GM21529 (cell line): ENCODE measurements around the gene DLG2.

Experiments
- ATAC-seq: cut with Tn5 transposase; IDR thresholded peaks from one replicate; pipeline ENCODE4 v1.9.1; 2021; ENCODE audit not compliant: unreplicated experiment

DLG2 gene

GRCh38 chr11:84714316-84714780 lies 912.8 kb downstream of the DLG2 start:
- peak; percentile 87 for ATAC-seq

- no peak for ATAC-seq
These were observed 935.3 kb downstream of the DLG2 start for GRCh38 chr11:84691830-84692229.

DNA sequence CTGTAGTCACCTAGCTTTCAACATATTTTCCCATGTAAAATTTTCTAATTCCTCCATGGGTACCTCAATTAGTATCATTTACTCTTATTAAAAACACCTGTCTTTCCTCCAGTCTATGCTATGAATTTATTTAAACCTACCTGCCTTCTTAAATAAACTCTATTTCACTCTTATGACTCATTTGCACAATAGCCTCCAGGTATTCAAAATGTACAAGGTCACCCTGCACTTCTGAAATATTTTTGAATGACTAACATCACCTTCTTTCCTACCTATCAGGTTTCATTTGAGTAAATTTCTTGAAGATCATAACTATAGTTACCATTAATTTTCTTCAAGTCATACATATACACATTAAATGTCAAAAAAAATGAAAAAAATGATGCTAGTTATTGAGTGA lies 939.7 kb downstream of the DLG2 start:
- no peak for ATAC-seq

GRCh38 chr11:84686716-84687115 lies 940.4 kb downstream of the DLG2 start:
- ATAC-seq, result no peak

- ATAC-seq, result no peak
These were observed 941.2 kb downstream of the DLG2 start for GRCh38 chr11:84685976-84686375.

GRCh38 chr11:84685149-84685548 lies 942.0 kb downstream of the DLG2 start:
- ATAC-seq, result no peak

DNA sequence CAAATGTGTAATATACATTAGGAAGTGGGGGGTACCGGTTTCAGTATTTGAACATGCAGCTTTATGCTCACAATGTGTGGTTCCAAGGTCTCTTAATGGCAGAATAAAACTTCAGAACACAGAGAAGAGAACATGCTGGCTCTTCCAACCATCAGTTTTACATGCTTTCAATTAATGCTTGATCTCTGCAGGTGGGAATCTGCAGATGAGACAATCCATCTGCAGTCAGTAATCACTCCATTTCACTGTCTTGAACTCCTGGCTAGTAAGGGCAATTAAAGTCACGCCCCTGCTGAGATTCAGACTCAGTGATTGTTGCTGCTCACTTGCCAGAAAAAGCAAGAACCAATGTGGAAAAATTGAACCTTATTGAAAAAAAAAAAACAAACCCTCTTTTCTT lies 945.7 kb downstream of the DLG2 start:
- no peak for ATAC-seq

DNA sequence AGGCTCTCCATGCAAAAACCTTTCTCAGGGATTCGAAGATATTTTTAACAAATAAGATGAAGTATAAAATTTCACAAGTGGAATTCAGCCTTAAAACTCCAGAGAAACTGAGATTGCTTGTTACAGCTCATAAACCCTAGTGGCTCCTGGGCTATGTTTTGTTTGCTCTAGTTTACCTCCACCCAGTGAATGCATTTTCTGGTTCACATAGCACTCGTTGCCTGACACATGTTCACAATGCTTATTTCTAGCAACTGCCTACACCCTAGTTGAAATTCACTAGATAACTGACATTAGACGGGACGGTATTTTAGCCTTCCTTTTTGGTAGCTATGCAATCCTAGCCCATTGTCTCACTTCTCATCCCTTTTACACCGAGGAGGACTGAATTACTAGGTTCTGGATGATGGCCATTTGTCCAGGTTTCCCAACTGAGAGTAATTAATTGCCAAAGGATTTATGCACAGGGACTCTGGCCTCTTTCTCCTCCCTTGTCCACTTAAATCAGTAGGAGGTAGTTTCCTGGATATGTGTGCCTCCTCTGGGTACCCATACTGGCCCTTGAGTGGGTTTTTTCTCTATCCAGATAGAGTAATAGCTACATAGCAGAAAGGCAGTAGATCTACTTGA lies 951.6 kb downstream of the DLG2 start:
- no peak for ATAC-seq

GRCh38 chr11:84673753-84674152 lies 953.4 kb downstream of the DLG2 start:
- ATAC-seq, result no peak

DNA sequence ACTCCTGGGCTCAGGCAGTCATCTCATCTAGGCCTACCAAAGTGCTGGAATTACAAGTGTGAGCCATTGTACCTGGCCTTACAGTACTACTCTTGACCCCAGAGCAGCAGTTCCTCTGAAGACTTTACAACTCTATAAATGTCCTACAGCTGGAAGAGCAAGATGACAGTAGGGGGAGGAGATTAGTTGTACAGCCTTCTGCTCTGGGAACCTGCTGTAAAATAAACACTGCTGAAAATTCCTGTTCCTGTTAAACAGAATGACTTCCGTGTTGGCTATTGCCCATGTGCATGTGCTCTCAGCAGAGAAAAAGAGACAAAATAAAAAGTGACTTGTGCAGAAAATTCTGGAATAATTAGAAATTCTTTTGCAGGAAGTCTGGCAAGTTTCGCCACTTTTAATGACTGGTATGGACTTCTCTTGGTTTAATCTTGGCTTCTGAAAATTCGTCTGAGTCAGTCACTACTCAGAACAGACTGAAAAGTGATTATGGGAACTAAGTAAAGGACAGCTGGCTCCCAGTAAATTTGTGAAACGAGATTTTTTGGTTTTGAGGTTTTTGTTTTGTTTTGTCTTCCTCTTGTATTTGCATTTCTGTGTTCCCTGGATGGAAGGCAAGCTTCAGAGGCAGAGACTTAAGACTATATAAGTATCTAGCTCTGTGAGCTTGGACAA lies 955.7 kb downstream of the DLG2 start:
- ATAC-seq, result no peak

DNA sequence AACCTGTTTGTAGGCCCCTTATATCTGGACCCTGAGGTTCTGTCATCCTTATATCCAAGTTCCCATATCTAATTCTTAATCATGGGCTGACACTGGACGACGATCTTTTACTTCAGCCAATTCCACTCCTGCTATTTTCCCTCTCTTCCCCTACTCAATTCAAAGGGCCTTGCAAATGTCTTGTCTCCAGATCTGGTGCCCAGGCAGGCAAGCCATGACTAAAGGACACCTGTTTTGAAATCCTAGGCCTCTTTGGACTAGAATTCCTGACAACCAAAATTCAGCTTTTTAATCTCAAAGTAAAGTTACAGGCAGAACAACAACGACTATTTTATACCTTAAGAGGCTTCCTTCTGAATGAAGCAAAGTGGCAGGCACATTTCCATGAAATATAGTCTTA lies 963.4 kb downstream of the DLG2 start:
- ATAC-seq, result no peak

GRCh38 chr11:84660257-84660977 lies 966.7 kb downstream of the DLG2 start:
- no peak for ATAC-seq

DNA sequence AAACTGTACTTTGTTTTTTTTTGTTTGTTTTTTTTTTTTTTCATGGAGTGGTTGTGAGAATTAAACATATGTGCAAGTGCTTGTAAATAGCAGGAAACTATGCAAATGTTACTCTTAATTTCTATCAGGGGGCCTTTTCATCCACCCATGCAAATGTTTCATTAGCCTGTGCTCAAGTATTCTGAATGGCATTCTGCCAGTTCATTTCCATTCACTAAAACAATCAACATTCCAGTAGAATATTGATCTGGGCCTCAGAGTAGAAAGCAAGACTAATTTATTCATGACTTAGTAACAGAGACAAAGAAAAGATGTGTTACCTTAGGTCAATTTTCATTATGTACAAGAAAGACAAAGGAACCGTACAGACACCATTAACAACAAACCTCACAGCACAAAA lies 971.4 kb downstream of the DLG2 start:
- ATAC-seq, result no peak

GRCh38 chr11:84648471-84648870 lies 978.7 kb downstream of the DLG2 start:
- no peak for ATAC-seq

GRCh38 chr11:84645988-84646694 lies 981.0 kb downstream of the DLG2 start:
- no peak for ATAC-seq

GRCh38 chr11:84642500-84642899 lies 984.6 kb downstream of the DLG2 start:
- ATAC-seq, result no peak

- no peak for ATAC-seq
These were observed 992.8 kb downstream of the DLG2 start for GRCh38 chr11:84634309-84634708.

GRCh38 chr11:84628871-84629620 lies 998.1 kb downstream of the DLG2 start:
- ATAC-seq, result no peak

DNA sequence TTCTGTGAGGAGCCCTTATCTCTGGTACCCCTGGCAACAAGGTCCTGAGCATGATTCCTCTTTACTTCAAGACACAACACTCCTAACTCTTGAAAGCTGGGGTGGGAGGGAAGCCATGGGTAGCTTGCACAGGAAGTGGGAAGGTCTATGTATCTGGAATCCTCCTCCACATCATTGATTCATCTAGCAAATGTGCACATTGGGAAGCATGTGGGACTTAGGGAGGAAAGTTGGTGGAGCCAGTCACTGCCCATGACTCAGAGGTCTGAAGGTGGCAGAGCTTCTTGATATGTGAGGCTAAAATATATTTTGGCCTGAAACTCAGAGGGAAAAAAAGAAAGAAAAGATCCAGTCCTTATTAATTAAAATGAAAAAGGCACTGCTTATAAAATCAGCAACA lies 1000.9 kb downstream of the DLG2 start:
- ATAC-seq, result no peak

DNA sequence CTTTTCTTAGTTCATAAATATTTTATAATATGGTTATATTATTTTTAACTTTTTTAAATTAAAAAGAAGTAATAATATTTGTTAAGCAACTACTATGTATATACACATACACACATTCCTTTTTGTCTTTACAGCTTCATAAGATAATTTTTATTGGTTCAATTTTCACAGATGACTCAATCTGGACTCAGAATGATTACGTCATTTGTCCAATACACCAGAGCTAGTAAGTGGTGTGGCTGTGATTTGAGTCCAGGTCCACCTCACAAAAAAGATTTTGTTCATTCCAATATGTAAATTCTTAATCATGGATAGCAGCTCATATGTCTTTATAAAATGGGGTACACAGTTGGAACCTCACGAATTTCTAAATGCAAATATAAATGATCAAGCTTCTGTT lies 1014.5 kb downstream of the DLG2 start:
- no peak for ATAC-seq

DNA sequence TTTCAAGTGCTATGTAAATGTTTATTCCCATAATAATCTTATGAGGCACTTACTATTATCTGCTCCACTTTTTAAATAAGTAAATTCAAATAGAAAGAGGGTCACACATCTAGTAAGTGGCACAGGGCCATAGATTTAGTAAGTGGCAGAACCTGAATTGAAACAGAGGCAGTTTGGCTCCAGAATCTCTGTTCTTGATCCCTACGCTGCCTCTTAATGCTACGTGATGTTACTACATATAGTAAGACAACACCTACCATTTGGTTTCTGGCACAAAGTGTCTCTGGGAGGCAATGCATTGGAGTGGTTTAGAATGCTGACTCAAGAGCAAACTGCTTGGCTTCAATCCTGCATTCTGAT lies 1018.3 kb downstream of the DLG2 start:
- no peak for ATAC-seq
